DND-41 (cell line): ENCODE data around the gene PCDH9.

Source experiments
- ATAC-seq: fragments of 200-7000 bp; cut with Tn5 transposase; 3 replicates; pipeline ENCODE4 v1.9.1; 2021; ENCODE audit warnings: low read depth; ENCODE audit not compliant: insufficient read depth
- DNase-seq: peaks from one replicate; pipeline ENCODE4 v3.0.0-alpha.2; 2020
- H2AFZ ChIP-seq: 2 replicates; pipeline ENCODE4 v1.6.0; 2012; ENCODE audit warnings: low read depth, low read length
- H3K27ac ChIP-seq: 2 replicates; pipeline ENCODE4 v1.5.1; 2012; ENCODE audit warnings: low read length, inconsistent platforms
- H3K27me3 ChIP-seq: fragments of 200-600 bp; sonication (generic); 2 replicates; pipeline ENCODE4 v1.6.0; 2012; ENCODE audit warnings: low read length, mild to moderate bottlenecking, inconsistent platforms; ENCODE audit not compliant: insufficient read depth, poor library complexity
- H3K36me3 ChIP-seq: 2 replicates; pipeline ENCODE4 v1.5.1; 2012; ENCODE audit warnings: low read length, inconsistent platforms; ENCODE audit not compliant: insufficient read depth
- H3K4me1 ChIP-seq: 2 replicates; pipeline ENCODE4 v1.5.1; 2012; ENCODE audit warnings: mild to moderate bottlenecking, low read length; ENCODE audit not compliant: insufficient read depth
- H3K4me2 ChIP-seq: 2 replicates; pipeline ENCODE4 v1.6.0; 2012; ENCODE audit warnings: mild to moderate bottlenecking, moderate library complexity, low read length, inconsistent platforms; ENCODE audit not compliant: insufficient read depth
- H3K4me3 ChIP-seq, 2 experiments: fragments of 200-600 bp in 1 of 2; shearing (Covaris generic) in 1 of 2; 2 replicates each; pipeline ENCODE4 v1.5.1; 2012 to 2016; ENCODE audit warnings: inconsistent platforms in 2 of 2, low read length in 2 of 2, mild to moderate bottlenecking in 2 of 2, low read depth in 1 of 2, moderate library complexity in 1 of 2
- H3K79me2 ChIP-seq: 2 replicates; pipeline ENCODE4 v1.6.0; 2012; ENCODE audit warnings: low read length, inconsistent platforms; ENCODE audit not compliant: insufficient read depth
- H3K9ac ChIP-seq: 2 replicates; pipeline ENCODE4 v1.6.0; 2012; ENCODE audit warnings: low read depth, mild to moderate bottlenecking, inconsistent platforms, low read length, moderate library complexity
- H3K9me3 ChIP-seq: 2 replicates; pipeline ENCODE4 v1.5.1; 2012; ENCODE audit warnings: low read length, moderate library complexity, mild to moderate bottlenecking, inconsistent platforms; ENCODE audit not compliant: insufficient read depth, severe bottlenecking
- H4K20me1 ChIP-seq: 2 replicates; pipeline ENCODE4 v1.6.0; 2012; ENCODE audit warnings: low read length; ENCODE audit not compliant: insufficient read depth
- EZH2 ChIP-seq: IDR thresholded peaks from 3 replicates; pipeline ENCODE4 v1.6.1; 2012; ENCODE audit warnings: borderline replicate concordance, low read depth, mild to moderate bottlenecking, moderate library complexity, low read length, inconsistent platforms; ENCODE audit not compliant: severe bottlenecking
- TF ChIP-seq, protein P1 (sequence below): IDR thresholded peaks from 2 replicates; pipeline ENCODE4 v1.5.1; 2012; ENCODE audit warnings: borderline replicate concordance, low read length, moderate library complexity, mild to moderate bottlenecking; ENCODE audit not compliant: poor library complexity, severe bottlenecking; ENCODE audit errors: extremely low read depth

The PCDH9 gene

DNA sequence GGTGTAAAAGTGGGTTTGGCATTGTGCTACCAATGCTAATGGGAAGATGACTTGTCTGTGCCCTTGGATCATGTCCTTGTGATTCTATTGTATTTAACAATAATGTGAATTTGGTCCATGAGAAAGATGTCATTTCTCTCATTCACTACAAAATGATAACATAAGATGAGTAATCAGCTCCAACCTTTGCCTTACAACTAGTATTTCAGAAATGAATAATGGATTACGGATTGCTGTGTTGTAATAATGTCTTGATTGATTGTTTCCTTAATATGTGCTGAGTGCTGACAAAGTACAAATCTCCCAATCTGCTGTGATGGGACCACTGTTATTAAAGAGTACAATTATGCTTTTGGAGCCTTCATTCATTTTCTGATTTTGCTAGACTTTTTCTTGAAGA lies 375.0 kb downstream of the PCDH9 start:
- Histone ChIP-seq H3K9ac (no peak overlapping the region), H3K9me3 (no peaks in the 10 kb centered on the region), H3K27me3 (no peaks in the 10 kb centered on the region), H4K20me1 (no peaks in the 10 kb centered on the region), H3K79me2 (no peaks in the 10 kb centered on the region), H2AFZ (no peak overlapping the region), H3K4me3 (no peak overlapping the region), H3K27ac (no peak overlapping the region), H3K4me1 (no peaks in the 10 kb centered on the region), H3K4me2 (no peak overlapping the region), H3K36me3 (no peaks in the 10 kb centered on the region)
- DNase-seq (no peak), ATAC-seq (no peak)
- TF ChIP-seq, protein P1, sequence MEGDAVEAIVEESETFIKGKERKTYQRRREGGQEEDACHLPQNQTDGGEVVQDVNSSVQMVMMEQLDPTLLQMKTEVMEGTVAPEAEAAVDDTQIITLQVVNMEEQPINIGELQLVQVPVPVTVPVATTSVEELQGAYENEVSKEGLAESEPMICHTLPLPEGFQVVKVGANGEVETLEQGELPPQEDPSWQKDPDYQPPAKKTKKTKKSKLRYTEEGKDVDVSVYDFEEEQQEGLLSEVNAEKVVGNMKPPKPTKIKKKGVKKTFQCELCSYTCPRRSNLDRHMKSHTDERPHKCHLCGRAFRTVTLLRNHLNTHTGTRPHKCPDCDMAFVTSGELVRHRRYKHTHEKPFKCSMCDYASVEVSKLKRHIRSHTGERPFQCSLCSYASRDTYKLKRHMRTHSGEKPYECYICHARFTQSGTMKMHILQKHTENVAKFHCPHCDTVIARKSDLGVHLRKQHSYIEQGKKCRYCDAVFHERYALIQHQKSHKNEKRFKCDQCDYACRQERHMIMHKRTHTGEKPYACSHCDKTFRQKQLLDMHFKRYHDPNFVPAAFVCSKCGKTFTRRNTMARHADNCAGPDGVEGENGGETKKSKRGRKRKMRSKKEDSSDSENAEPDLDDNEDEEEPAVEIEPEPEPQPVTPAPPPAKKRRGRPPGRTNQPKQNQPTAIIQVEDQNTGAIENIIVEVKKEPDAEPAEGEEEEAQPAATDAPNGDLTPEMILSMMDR, result no peak
- TF ChIP-seq EZH2, result no peak

DNA sequence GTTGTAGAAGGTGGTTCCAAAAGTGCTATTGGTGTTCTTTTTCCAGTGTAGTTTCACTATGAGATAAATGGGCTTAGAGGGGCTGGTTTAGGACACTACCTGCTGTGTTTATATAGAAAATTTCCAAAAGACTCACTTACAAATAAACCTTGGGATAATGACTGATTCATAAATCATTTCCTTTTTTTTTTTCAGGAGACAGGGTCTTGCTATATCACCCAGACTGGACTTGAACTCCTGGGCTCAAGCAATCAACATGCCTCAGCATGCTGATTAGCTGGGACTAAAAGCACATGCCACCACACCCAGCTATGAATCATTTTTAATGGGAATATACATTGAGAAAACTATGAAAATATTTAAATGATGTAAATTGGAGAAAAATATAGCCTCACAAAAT lies 376.6 kb downstream of the PCDH9 start:
- DNase-seq (no peak), ATAC-seq (no peak)
- Histone ChIP-seq H3K9ac (no peak overlapping the region), H3K27me3 (no peaks in the 10 kb centered on the region), H3K4me1 (no peaks in the 10 kb centered on the region), H3K4me3 (no peak overlapping the region), H3K79me2 (no peaks in the 10 kb centered on the region), H3K9me3 (no peaks in the 10 kb centered on the region), H3K36me3 (no peaks in the 10 kb centered on the region), H3K27ac (no peak overlapping the region), H4K20me1 (no peaks in the 10 kb centered on the region), H2AFZ (no peak overlapping the region), H3K4me2 (no peak overlapping the region)
- TF ChIP-seq, protein P1, result no peak
- no peak for TF ChIP-seq EZH2

DNA sequence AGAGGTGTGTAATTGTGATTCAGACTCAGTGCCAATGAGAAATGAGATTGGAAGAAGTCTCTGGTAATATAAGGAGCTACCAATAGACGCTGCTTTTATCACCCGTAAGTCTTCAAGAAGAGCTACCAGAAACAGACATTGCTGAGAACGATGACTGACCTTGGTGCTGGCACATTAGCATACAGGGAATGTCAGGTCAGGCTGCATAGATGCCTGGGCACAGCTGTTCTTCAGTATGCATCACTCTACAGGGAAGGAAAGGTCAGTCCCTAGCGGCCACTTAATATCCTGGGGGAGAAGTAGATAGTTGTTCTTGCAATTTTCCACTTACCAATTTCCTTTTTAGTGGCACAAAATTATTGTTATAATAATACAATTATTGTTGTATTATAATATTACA lies 380.4 kb downstream of the PCDH9 start:
- no peak overlapping the region for H3K4me2 ChIP-seq
- no peaks in the 10 kb centered on the region for H3K36me3 ChIP-seq
- no peak for TF ChIP-seq EZH2
- TF ChIP-seq, protein P1, result no peak
- H3K4me3 ChIP-seq, result no peak overlapping the region
- no peak for DNase-seq
- no peaks in the 10 kb centered on the region for H3K27me3 ChIP-seq
- no peaks in the 10 kb centered on the region for H3K9me3 ChIP-seq
- H3K9ac ChIP-seq, result no peak overlapping the region
- no peaks in the 10 kb centered on the region for H4K20me1 ChIP-seq
- no peak overlapping the region for H3K27ac ChIP-seq
- H3K4me1 ChIP-seq, result no peaks in the 10 kb centered on the region
- no peak for ATAC-seq
- H3K79me2 ChIP-seq, result no peaks in the 10 kb centered on the region
- H2AFZ ChIP-seq, result no peak overlapping the region

DNA sequence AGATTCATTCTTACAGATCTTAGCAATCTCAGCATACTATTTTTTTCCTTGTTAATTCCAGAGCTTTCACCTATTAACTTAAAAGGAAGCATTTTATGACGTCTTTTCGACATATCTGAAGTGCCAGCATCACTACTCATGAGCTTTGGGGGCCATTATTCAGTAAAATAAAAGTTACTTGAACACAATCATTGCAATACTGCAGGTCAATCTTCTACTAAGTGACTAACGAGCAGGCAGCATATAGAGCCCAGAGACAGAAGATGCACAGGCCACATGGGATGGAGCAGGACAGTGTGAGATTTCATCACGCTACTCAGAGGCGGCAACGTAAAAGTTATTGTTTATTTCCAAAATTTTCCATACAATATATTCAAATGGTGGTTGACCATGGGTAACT lies 382.6 kb downstream of the PCDH9 start:
- TF ChIP-seq, protein P1, result no peak
- TF ChIP-seq EZH2, result no peak
- H3K4me2 ChIP-seq, result no peak overlapping the region
- no peak overlapping the region for H3K27ac ChIP-seq
- no peaks in the 10 kb centered on the region for H3K4me1 ChIP-seq
- H3K36me3 ChIP-seq, result no peaks in the 10 kb centered on the region
- no peak overlapping the region for H3K4me3 ChIP-seq
- ATAC-seq (no peak), DNase-seq (no peak)
- H4K20me1 ChIP-seq, result no peaks in the 10 kb centered on the region
- no peak overlapping the region for H2AFZ ChIP-seq
- H3K9me3 ChIP-seq, result no peaks in the 10 kb centered on the region
- no peaks in the 10 kb centered on the region for H3K27me3 ChIP-seq
- no peak overlapping the region for H3K9ac ChIP-seq
- no peaks in the 10 kb centered on the region for H3K79me2 ChIP-seq
